AG09319 (cell line): ENCODE data around the gene GRPEL2.

Experiments
- DNase-seq: peaks from one replicate; pipeline ENCODE4 v3.0.0-alpha.2; 2010; ENCODE audit warnings: low read depth; ENCODE audit errors: extremely low read depth
- TF ChIP-seq, protein P1 (sequence below): IDR thresholded peaks from 2 replicates; pipeline ENCODE4 v1.5.1; 2011; ENCODE audit warnings: low read depth, mild to moderate bottlenecking, inconsistent platforms, low read length, moderate library complexity

GRPEL2 gene

DNA sequence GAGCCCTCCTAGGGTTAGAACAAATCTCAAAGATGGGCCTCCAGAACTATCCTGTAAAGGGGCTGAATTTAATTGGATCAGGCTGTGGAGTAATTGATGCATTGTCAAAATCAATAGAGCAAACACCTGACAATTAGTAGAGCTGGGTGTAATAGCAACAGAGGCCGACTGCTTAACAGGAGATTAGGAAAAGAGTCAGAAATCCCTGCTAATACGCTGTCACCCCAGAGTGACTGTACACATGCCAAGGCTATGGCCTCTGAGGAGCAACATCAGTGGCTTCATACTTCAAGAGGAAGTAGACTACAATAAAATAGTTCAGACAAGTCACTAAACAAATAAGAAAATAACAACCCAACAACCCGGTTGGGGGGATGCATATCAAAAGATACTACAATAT, 18.7 kb upstream of the GRPEL2 start:
- TF ChIP-seq, protein P1, sequence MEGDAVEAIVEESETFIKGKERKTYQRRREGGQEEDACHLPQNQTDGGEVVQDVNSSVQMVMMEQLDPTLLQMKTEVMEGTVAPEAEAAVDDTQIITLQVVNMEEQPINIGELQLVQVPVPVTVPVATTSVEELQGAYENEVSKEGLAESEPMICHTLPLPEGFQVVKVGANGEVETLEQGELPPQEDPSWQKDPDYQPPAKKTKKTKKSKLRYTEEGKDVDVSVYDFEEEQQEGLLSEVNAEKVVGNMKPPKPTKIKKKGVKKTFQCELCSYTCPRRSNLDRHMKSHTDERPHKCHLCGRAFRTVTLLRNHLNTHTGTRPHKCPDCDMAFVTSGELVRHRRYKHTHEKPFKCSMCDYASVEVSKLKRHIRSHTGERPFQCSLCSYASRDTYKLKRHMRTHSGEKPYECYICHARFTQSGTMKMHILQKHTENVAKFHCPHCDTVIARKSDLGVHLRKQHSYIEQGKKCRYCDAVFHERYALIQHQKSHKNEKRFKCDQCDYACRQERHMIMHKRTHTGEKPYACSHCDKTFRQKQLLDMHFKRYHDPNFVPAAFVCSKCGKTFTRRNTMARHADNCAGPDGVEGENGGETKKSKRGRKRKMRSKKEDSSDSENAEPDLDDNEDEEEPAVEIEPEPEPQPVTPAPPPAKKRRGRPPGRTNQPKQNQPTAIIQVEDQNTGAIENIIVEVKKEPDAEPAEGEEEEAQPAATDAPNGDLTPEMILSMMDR, result no peak
- no peak for DNase-seq

DNA sequence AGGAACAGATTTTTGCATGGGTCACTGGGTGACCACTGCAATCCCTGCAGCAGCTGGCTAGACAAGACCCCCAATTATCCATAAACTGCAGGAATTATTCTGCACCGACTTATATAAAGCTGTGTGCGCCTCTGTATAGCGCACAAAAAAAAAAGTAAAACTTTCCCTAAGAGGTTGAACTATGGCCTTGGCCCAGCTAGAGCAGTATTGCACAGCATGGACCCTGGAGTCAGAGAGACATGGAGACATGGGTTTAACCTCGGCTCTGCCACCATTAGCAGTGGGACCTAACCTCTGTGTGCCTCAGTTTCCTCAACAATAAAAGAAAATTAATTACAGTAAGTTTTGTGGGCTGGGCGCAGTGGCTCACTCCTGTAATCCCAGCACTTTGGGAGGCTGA, 17.1 kb upstream of the GRPEL2 start:
- no peak for DNase-seq
- TF ChIP-seq, protein P1, result no peak

DNA sequence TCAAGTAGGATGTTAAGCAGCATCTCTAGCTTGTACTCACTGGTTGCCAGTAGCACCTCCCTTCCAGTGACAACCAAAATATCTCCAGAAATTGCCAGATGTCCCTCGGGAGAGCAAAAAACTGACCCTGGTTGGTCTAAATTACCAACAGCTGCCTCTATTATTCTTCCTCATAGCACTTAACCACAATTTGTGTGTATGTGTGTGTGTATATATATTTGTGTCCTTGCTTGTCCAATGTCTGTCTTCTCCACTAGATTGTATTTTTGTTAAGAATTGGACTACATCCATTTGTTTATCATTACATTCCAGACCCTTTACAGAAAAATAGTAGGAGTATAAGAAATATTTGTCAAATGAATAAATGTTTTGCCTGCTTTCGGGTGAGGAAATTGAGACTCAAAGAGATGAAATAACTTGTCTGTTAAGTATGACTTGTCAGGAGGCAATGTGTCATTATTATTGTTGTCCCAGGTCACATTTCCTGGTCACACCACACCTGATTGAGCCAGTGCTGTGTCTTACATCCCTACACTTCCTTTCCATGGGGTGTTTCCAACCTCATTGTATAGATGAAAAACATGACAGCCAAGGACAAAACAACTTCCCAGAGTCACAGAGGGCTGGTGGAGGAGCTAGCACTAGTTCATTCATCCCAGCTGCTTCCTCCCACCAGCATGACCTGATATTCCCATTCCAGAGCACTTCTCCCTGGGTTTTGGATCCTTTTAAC, 11.4 kb upstream of the GRPEL2 start:
- DNase-seq, result no peak
- TF ChIP-seq, protein P1, result no peak

DNA sequence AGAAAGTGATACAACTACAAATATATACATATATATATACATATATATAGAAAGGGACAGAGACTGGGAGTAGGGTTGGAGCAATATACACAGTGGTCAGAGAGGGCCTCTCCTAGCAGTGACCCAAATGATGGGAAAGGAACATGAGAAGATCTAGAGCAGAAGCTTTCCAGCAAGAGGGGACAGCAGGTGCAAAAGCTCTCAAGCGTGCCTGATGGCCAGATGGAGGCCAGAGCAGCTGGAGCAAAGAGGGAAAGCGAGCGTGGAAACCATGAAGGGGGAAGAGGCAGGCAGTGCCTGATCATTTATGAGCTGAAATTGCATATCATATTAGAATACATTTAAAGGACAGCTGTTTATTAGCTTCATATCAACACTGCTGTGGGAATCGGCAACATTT, 7.6 kb upstream of the GRPEL2 start:
- TF ChIP-seq, protein P1, result no peak
- no peak for DNase-seq

DNA sequence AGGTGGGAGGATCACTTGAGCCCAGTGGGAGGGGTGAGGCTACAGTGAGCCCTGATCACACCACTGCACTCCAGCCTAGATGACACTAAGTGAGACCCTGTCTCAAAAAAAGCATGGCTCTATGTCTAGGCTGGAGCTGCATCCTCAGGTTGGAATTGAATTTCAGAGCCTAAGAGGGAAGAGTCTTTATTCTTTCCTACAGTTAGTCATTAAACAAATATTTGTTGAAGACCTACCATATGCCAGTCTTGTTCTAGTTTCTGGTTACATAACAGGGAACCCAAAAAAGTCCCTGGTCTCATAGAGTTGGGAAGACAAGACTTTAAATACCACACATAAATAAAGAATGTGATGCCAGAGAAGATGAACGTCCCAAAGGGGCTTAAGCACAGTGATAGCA, 6.9 kb upstream of the GRPEL2 start:
- no peak for DNase-seq
- TF ChIP-seq, protein P1, result no peak

DNA sequence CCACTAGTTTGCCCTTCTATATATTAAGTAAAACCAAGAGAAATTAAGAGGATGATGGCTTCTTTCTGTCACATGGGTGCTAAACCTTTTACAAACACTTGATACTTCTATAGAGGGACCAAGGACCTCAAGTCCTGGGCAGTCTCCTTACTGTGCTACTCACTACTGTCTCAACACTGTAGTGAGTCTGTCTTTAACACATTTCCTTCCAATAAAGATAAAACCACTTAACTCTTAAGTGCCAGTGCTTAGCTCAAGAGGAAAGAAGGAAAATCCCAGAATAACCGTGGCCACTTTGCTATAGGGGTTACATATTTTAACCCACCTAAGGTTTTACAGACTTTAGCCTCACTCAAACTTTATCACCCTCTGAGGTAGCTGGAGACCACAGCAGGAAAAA, 4.4 kb upstream of the GRPEL2 start:
- DNase-seq, result no peak
- TF ChIP-seq, protein P1, result no peak

DNA sequence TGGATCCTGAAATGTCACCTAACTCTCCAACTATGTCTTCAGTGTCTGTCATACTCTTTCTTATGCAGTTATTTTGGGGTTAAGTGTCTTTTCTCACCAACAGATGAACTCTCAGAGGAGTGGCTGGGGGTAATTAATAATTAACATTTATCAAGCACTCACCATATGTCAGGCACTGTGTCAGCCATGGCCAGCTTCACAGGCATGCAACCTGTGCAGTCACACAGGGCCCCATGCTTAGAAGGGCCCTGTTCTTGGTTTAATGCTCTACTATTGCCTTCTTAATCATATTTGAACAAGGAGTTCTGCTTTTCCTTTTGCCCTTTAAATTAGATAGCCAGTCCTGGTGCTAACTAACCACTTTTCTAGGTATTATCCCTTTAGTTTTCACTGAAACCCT, 3.4 kb upstream of the GRPEL2 start:
- TF ChIP-seq, protein P1, result no peak
- no peak for DNase-seq
